PC-9 (cell line): ENCODE data around the gene ZSCAN9. TPM values are rescaled to one million over a fixed set of nuclear protein-coding genes. Genes with fewer than 3 reads are reported as not detected.

Experiments
- BruUV-seq: library from RNA; stranded (reverse); fragments of 400-500 nt; replicated peaks from 2 replicates; lab custom pipeline; 2021; lab: Mats Ljungman, UMichigan
- CTCF ChIA-PET: fragments of 300-600 bp; sonication (Branson Sonifier 250); formaldehyde crosslinking; loops from one replicate; lab custom pipeline; 2022; ENCODE audit warnings: antibody characterized with exemption; lab: Charles Lee
- POLR2A ChIA-PET: fragments of 300-600 bp; sonication (Branson Sonifier 250); formaldehyde crosslinking; loops from one replicate; lab custom pipeline; 2022; ENCODE audit warnings: antibody characterized with exemption; ENCODE audit not compliant: unreplicated experiment; lab: Charles Lee
- DNase-seq, 2 experiments: peaks; one replicate each; pipeline versions ENCODE4 v3.0.0 to v3.0.0-alpha.2; 2015 to 2022; ENCODE audit warnings: mixed read lengths in 1 of 2
- H2AFZ ChIP-seq: fragments of 200-600 bp; sonication (generic); 2 replicates; pipeline ENCODE4 v1.8.1; 2017; ENCODE audit warnings: antibody characterized with exemption
- H3F3A ChIP-seq: fragments of 200-600 bp; sonication (generic); 2 replicates; pipeline ENCODE4 v1.8.1; 2017; ENCODE audit warnings: antibody characterized with exemption, mild to moderate bottlenecking, low read depth; ENCODE audit not compliant: insufficient read depth
- H3K27ac ChIP-seq: fragments of 200-600 bp; sonication (generic); 2 replicates; pipeline ENCODE4 v1.6.1; 2016; ENCODE audit warnings: mixed run types
- H3K27me3 ChIP-seq: fragments of 200-600 bp; sonication (generic); 2 replicates; pipeline ENCODE4 v1.6.1; 2016; ENCODE audit warnings: low read depth, mixed run types; ENCODE audit not compliant: insufficient read depth
- H3K36me3 ChIP-seq: fragments of 200-600 bp; sonication (generic); 2 replicates; pipeline ENCODE4 v1.6.1; 2016; ENCODE audit warnings: low read depth, mixed run types
- H3K4me1 ChIP-seq: fragments of 200-600 bp; sonication (generic); replicated peaks from 2 replicates; pipeline ENCODE4 v1.6.1; 2016; ENCODE audit warnings: mixed run types; ENCODE audit not compliant: insufficient read depth
- H3K4me2 ChIP-seq: fragments of 200-600 bp; sonication (generic); 2 replicates; pipeline ENCODE4 v1.6.1; 2017; ENCODE audit warnings: mixed run types
- H3K4me3 ChIP-seq: fragments of 200-600 bp; sonication (generic); 2 replicates; pipeline ENCODE4 v1.6.1; 2016; ENCODE audit warnings: mixed run types
- H3K79me2 ChIP-seq: fragments of 200-600 bp; sonication (generic); 2 replicates; pipeline ENCODE4 v1.6.1; 2017; ENCODE audit warnings: low read depth, mixed run types
- H3K9me2 ChIP-seq: fragments of 200-600 bp; sonication (generic); 2 replicates; pipeline ENCODE4 v1.8.1; 2017; ENCODE audit warnings: mild to moderate bottlenecking; ENCODE audit not compliant: insufficient read depth
- H3K9me3 ChIP-seq: fragments of 200-600 bp; sonication (generic); 2 replicates; pipeline ENCODE4 v1.8.1; 2016; ENCODE audit warnings: low read depth; ENCODE audit not compliant: insufficient read depth
- H4K20me1 ChIP-seq: fragments of 200-600 bp; sonication (generic); 2 replicates; pipeline ENCODE4 v1.8.1; 2017; ENCODE audit not compliant: insufficient read depth
- EZH2 ChIP-seq: fragments of 200-600 bp; sonication (generic); IDR thresholded peaks from 2 replicates; pipeline ENCODE4 v1.8.0; 2017; ENCODE audit warnings: antibody characterized with exemption, low read depth
- intact Hi-C: fragments of 100-400 bp; cut with micrococcal nuclease; formaldehyde crosslinking; loops from one replicate; pipeline ENCODE4 v1.10.0; 2022; ENCODE audit not compliant: unreplicated experiment
- total RNA-seq: library from RNA; stranded (reverse); gene quantifications from 2 replicates; pipeline ENCODE4 v1.2.3, GENCODE V29; 2021
- TF ChIP-seq, protein P1 (sequence below): fragments of 200-600 bp; sonication (generic); conservative IDR thresholded peaks from 2 replicates; pipeline ENCODE4 v1.6.1; 2017; ENCODE audit warnings: mixed run types, antibody characterized with exemption, mild to moderate bottlenecking, moderate library complexity

ZSCAN9 gene
- total RNA-seq, 1 experiment from 2014 or later: 20.4 TPM

DNA sequence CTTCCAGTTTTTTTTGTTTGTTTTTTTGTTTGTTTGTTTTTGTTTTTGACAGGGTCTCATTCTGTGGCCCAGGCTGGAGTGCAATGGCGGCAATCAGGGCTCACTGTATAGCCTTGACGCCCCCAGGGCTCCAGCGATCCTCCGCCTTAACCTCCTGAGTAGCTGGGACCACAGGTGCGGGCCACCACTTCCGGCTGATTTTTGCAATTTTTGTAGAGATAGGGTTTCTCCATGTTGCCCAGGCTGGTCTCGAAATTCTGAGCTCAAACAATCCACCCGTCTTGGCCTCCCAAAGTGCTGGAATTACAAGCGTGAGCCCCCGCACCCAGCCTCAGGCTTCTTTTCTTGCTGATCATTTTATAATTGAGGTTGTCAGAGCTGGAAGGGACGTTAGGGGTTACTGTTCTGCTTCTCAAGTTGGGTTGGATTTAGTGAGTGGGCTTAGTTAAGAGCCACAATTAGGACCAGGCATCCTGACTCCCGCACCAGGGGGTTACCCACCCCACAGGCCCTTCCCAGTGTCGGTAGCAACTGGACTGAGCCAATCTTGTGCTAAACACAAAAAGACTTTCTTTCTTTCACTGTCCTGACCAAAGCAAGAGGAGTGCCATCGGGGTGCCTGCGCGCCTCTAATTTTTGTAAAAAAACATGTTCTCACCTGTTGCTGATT, 13.1 kb upstream of the ZSCAN9 start:
- DNase-seq: no peak

DNA sequence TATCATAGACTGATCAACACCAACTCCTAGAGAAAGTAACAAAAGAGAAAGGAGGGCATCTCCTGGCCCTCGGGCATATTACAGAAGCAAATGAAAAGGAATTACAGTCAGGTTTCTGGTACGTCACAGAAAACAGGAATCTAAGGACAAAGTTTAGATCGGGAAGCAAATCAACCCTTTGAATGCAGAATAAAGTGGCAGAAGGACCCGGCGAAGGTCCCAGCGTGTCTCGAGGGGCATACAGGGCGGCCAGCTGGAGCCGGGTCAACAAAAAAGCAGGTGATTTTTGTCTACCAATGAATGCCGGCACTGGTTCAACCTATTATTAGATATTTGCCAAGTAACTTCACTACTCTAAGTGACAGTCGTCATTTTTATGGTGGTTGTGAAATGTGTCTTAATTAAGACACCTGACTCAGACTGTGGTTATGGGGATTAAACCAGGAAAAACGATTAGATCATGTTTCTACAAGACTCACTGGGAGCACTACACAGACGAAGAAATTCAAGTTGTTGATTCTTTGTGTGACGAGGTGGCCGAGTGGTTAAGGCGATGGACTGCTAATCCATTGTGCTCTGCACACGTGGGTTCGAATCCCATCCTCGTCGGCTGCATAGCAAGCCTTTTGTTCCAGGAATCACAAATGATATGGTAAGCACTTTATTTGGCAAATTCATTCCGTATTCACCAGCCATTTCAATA, 12.4 kb upstream of the ZSCAN9 start:
- Histone ChIP-seq H4K20me1 (no peaks in the 10 kb centered on the region), H3K9me2 (no peaks in the 10 kb centered on the region), H3K4me1 (peaks cover 21% of the 10 kb centered on the region), H3F3A (peaks cover 32% of the 10 kb centered on the region), H3K79me2 (no peaks in the 10 kb centered on the region), H3K36me3 (no peaks in the 10 kb centered on the region), H3K4me2 (peak overlapping the region; percentile 87), H2AFZ (peak overlapping the region; percentile 86), H3K4me3 (peak overlapping the region; percentile 64), H3K27me3 (no peaks in the 10 kb centered on the region), H3K27ac (peak overlapping the region; percentile 70), H3K9me3 (no peaks in the 10 kb centered on the region)
- intact Hi-C loops: loop anchor here (2.0 to 10.0 kb wide), 4 partner anchors 50 to 372 kb away; partner anchors contain the start of gene ZKSCAN8
- no peak for TF ChIP-seq EZH2
- ChIA-PET CTCF (no interaction called here), POLR2A (no interaction called here)
- peak; percentile 84 to 93 for DNase-seq
- BruUV-seq: TSS peak; percentile 97

More for the DNA sequence above, 13.1 kb upstream of the ZSCAN9 start:
- Histone ChIP-seq H3F3A (peaks cover 25% of the 10 kb centered on the region), H3K9me2 (no peaks in the 10 kb centered on the region), H3K79me2 (no peaks in the 10 kb centered on the region), H3K4me1 (peaks cover 21% of the 10 kb centered on the region), H3K4me3 (peak overlapping the region; percentile 64), H3K27me3 (peaks cover 2% of the 10 kb centered on the region; the same call in 1 of the 2 replicates), H3K27ac (peak overlapping the region; percentile 70), H3K9me3 (no peaks in the 10 kb centered on the region), H4K20me1 (no peaks in the 10 kb centered on the region), H2AFZ (peak overlapping the region; percentile 86), H3K4me2 (peak overlapping the region; percentile 87), H3K36me3 (no peaks in the 10 kb centered on the region)
- no peak for TF ChIP-seq EZH2
- TF ChIP-seq, protein P1, sequence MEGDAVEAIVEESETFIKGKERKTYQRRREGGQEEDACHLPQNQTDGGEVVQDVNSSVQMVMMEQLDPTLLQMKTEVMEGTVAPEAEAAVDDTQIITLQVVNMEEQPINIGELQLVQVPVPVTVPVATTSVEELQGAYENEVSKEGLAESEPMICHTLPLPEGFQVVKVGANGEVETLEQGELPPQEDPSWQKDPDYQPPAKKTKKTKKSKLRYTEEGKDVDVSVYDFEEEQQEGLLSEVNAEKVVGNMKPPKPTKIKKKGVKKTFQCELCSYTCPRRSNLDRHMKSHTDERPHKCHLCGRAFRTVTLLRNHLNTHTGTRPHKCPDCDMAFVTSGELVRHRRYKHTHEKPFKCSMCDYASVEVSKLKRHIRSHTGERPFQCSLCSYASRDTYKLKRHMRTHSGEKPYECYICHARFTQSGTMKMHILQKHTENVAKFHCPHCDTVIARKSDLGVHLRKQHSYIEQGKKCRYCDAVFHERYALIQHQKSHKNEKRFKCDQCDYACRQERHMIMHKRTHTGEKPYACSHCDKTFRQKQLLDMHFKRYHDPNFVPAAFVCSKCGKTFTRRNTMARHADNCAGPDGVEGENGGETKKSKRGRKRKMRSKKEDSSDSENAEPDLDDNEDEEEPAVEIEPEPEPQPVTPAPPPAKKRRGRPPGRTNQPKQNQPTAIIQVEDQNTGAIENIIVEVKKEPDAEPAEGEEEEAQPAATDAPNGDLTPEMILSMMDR: no peak
- POLR2A ChIA-PET: interaction anchor here (0.6 to 0.7 kb wide), 2 partner anchors 54 to 144 kb away, joined by 3 to 5 read pairs; no protein-coding TSS in a partner anchor
- intact Hi-C loops: loop anchor here (2.0 to 10.0 kb wide), 4 partner anchors 50 to 373 kb away; partner anchors contain the start of gene ZKSCAN8
- CTCF ChIA-PET: interaction anchor here (0.6 kb wide), 1 partner anchor 173 kb away, joined by 3 read pairs; no protein-coding TSS in a partner anchor
- TSS peak; percentile 45 for BruUV-seq

DNA sequence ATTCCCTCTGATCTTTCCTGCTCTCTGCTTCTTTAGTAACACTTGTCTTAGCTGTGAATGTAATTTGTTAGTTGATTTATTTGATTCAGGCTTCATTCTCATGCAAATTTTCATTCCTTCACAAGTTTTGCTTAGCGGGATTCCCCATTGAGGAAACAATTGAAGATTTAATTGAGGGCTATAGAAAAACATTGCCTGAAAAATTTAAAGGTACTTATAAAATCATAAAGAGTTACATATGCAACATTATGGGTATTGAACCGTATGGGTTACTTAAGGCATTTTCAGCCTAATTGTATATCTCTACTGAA, 11.9 kb upstream of the ZSCAN9 start:
- Histone ChIP-seq H4K20me1 (no peaks in the 10 kb centered on the region), H3K36me3 (no peaks in the 10 kb centered on the region), H2AFZ (no peak overlapping the region), H3K9me2 (no peaks in the 10 kb centered on the region), H3K79me2 (no peaks in the 10 kb centered on the region), H3F3A (peaks cover 32% of the 10 kb centered on the region), H3K4me2 (peak overlapping the region; percentile 87), H3K4me1 (peaks cover 21% of the 10 kb centered on the region), H3K9me3 (no peaks in the 10 kb centered on the region), H3K27ac (no peak overlapping the region; the same call in 1 of the 2 replicates), H3K27me3 (no peaks in the 10 kb centered on the region), H3K4me3 (peak overlapping the region; percentile 64)
- ChIA-PET CTCF (no interaction called here), POLR2A (no interaction called here)
- intact Hi-C loops: loop anchor here (2.0 to 10.0 kb wide), 4 partner anchors 51 to 372 kb away; partner anchors contain the start of gene ZKSCAN8
- no peak for TF ChIP-seq EZH2
- TF ChIP-seq, protein P1: no peak
- BruUV-seq: no TSS peak
- DNase-seq: no peak
